Activated gamma-delta T cell (primary cell): Measurements from ENCODE around the gene MMP14.
"Not testable (repeated sequence)": the region's sequence is repeated elsewhere in the genome, so short reads cannot be mapped to it uniquely, and the experiment has no call there.

Source experiments
- DNase-seq: peaks from one replicate; lab custom pipeline; 2025; lab: John Stamatoyannopoulos, UW
- total RNA-seq, 2 donors: gene quantifications; one replicate each; lab custom pipeline; 2026; lab: John Stamatoyannopoulos, UW

MMP14 gene
- total RNA-seq: 0.70 to 0.87 reads per million in 2 donors

- no peak for DNase-seq
Observed at GRCh38 chr14:22836301-22837113, at the start of gene MMP14. Gene MMP14, plus strand, starts transcription at chr14:22836585. Its CDS starts 233 bp downstream, at chr14:22836818.

- DNase-seq: no peak
Observed at GRCh38 chr14:22786685-22787084, 49.7 kb upstream of the MMP14 start.

- no peak for DNase-seq
Observed at GRCh38 chr14:22791301-22791700, 45.1 kb upstream of the MMP14 start.

DNA sequence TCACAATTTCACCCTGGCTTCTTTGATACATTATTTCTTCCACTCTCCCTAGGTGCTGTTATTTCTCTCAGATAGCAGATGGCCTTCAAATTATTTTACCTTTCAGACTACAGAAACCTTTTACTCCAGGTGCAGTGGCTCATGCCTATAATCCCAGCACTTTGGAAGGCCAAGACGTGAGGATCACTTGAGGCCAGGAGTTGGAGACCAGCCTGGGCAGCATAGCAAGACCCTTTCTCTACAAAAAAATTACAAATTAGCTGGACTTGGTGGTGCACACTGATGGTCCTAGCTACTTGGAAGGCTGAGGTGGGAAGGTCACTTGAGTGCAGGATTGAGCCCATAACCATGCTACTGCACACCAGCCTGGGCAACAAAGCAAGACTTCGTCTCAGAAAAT is 44.2 kb upstream of the MMP14 start:
- DNase-seq: no peak

DNA sequence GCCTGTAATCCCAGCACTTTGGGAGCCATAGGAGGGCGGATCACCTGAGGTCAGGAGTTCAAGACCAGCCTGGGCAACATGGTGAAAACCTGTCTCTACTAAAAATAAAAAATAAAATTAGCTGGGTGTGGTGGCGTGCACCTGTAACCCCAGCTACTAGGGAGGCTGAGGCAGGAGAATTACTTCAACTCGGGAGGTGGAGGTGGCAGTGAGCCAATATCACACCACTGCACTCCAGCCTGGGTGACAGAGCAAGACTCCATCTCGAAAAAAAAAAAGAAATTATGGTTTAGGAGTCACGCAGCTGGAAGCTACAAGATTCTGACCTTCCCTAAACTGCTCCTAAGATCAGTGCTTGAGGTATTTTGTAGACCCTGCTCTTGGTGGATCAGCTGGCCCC is 42.8 kb upstream of the MMP14 start:
- not testable (repeated sequence) for DNase-seq

GRCh38 chr14:22793976-22794375 is 42.4 kb upstream of the MMP14 start:
- no peak for DNase-seq

DNA sequence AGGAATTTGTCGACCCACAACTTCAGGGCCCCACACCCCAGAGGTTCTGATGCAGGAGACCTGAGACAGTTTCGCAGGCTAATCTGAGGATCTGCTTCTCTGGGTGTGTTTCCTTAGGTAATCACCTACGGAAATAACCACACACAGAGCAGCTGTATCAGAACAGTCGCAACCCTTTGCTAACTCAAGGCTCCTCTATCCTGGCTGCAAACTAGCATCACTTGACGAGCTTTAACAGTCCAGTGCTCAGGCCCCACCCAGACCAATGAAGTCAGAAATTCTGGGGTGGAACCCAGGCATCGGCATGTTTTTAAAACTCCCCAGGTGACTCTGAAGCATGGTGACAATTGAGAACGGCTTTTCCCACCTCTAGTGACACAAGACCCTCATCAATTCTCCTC is 41.8 kb upstream of the MMP14 start:
- DNase-seq: no peak

DNA sequence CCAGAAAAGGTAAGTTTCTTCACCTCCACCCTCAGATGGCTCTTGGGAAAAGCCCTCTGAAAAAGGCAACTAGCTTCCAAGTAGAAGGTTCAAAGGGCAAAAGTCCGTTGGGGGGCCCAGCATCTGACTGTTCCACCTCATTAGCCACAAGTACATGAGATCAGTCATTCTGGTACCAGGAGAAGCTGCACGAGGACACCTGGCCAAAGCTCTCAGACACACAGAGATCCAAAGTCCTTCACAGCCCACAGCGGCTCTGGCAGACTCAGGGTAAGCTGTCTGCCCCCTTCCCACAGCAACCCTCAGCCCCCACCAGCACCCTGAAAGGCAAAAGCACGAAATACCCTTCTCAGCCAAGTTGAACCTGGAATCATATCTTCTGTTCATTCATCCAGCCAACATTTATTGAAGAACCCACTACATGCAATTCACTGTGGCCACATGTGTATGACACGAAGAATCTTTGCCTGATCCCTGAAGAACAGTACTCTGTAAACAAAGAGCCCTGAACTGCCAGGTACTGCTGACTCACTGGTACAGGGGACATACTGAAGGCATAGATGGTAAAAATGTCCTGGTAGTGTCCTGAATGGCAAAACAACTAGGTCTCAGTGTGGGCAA is 40.2 kb upstream of the MMP14 start:
- no peak for DNase-seq

DNA sequence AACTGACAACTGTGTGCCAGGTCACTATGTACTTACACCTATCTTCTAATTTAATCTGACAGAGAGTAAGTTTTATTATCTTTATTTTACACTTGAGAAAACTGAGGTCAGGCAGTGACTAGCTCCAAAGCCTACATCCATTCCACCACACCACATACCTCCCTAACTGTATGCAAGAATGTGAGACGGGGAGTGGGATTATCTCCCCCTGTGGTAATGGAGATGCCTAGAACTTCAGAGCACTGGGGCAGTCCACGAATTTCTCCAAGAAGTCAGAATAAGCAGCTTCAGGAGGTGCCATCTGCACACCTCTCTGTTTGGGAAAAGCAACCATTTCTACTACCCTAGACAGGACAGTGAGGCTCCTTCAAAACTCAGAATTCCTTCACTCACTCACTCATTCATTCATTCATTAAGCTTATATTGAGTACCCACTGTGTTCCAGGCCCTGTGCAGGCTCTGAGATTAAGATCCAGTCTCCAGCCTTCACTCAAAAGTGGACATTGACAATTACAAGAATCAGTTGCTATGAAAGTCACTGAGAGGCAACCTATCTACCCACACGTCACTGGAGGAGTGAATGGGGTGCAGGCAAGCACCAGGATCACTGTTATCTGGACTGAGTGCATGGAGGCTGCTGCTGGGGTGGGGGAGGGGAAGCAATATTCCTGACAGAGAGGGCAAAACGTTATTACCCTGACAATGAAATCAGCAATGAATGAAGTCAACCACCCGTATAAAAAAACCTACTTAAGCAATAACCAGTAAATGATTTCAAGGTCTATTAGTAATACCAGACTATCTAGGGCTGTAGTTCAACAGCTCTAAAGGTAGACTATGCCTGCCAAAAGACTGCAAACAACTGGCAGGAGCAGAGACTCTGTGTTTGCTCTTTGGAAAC is 39.1 kb upstream of the MMP14 start:
- DNase-seq: no peak

DNA sequence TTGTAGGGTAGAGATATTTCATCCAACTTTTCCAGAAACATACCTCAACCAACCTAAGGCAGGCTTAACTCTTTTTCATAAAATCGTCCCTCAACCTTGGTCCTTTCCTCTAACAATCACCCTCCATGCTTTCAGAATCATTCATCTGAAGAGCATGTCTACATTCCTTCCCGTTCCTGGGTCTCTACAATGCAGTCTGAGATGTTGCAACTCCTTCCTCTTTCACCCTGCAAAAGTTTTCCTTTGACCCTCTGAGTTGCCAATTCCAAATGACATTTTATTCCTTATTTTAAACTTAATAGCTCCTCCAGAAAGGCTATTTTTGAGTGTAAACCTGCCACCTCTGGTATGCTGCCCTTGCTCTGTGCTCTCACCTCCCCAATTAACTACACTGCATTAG is 37.9 kb upstream of the MMP14 start:
- no peak for DNase-seq

GRCh38 chr14:22800346-22800745 is 36.0 kb upstream of the MMP14 start:
- DNase-seq: no peak

- no peak for DNase-seq
Observed at GRCh38 chr14:22801716-22802115, 34.7 kb upstream of the MMP14 start.

DNA sequence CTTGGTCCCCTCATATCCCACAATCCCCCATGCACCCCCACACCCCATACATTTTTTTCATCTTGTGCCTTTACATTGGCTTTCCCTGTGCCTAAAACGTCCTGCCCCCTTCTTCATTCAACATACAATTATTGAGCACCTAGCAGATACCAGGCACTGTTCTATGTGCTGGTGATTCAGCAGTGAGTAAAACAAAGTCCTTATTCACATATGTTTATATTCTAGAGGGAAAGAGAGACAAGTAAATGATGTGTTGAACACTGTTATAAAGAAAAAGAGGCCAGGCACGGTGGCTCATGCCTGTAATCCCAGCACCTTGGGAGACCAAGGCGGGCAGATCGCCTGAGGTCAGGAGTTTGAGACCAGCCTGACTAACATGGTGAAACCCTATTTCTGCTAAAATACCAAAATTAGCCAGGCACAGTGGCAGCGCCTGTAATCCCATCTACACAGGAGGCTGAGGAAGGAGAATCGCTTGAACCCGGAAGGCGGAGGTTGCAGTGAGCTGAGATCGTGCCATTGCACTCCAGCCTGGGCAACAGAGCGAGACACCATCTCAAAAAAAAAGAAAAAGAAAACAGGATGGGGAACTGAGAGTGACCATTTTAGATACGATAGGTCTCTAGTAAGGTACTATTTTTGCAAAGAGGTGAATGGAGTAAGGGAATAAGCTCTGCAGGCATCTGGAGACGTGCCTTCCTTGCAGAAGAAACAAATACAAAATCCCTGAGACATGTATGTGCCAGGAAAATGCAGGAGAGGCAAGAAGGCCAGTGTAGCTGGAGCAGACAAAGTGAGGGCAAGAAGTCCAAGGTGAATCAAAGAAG is 33.3 kb upstream of the MMP14 start:
- no peak for DNase-seq

GRCh38 chr14:22803687-22803974 is 32.8 kb upstream of the MMP14 start:
- DNase-seq: no peak

- DNase-seq: not testable (repeated sequence)
Observed at GRCh38 chr14:22805235-22805634, 31.1 kb upstream of the MMP14 start.

GRCh38 chr14:22807432-22808087 is 28.8 kb upstream of the MMP14 start:
- DNase-seq: no peak

- DNase-seq: no peak
Observed at GRCh38 chr14:22808388-22809209, 27.8 kb upstream of the MMP14 start.

DNA sequence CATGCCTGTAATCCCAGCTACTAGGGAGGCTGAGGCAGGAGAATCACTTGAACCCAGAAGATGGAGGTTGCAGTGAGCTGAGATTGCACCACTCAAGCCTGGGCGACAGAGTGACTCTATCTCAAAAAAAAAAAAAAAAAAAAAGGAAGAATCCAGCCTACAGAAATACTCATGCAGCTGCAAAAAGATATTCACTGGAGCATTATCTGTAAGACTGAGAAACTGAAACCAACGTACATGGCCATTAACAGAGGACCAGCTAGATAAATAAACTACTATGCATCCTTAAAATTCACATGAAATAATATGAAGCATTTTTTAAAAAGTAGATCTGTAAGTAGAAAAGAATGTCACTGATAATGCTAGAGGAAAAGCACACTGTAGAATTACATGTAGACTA is 24.7 kb upstream of the MMP14 start:
- no peak for DNase-seq

GRCh38 chr14:22812744-22813143 is 23.6 kb upstream of the MMP14 start:
- no peak for DNase-seq

DNA sequence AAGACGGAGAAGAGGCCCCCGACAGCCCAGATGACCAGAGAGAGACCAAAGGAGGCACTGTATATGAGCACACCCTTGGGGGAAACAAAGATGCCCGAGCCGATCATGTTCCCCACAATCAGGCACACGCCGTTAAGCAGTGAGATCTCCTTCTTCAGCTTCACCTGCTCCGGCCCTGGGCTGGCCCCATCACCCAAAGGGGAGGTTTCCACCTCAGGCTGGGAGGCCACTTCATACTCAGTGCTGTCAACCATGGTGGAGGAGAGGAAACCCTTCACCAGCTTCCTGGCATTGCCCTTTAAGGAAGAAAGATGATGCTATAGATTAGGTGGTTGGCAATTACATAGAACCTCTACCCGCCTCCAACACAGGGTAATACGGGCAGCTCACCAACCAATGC is 23.2 kb upstream of the MMP14 start:
- no peak for DNase-seq
